HEK293T (cell line): ENCODE results near the gene GFOD2.

Experiments
- BHLHE40 ChIP-seq: fragments of 450-650 bp; IDR thresholded peaks from 2 replicates; pipeline ENCODE4 v1.6.1; 2016; ENCODE audit warnings: mild to moderate bottlenecking, moderate library complexity, borderline replicate concordance
- FOXA1 ChIP-seq: fragments of 450-650 bp; IDR thresholded peaks from 2 replicates; pipeline ENCODE4 v1.6.1; 2016; ENCODE audit warnings: mild to moderate bottlenecking
- FOXK2 ChIP-seq: fragments of 450-650 bp; IDR thresholded peaks from 2 replicates; pipeline ENCODE4 v1.6.1; 2016; ENCODE audit warnings: mild to moderate bottlenecking
- FOXM1 ChIP-seq: fragments of 450-650 bp; IDR thresholded peaks from 2 replicates; pipeline ENCODE4 v1.6.1; 2017; ENCODE audit warnings: mild to moderate bottlenecking, borderline replicate concordance
- NFRKB ChIP-seq: fragments of 450-650 bp; IDR thresholded peaks from 2 replicates; pipeline ENCODE4 v1.6.1; 2016; ENCODE audit warnings: mild to moderate bottlenecking, moderate library complexity
- SP1 ChIP-seq: fragments of 450-650 bp; IDR thresholded peaks from 2 replicates; pipeline ENCODE4 v1.6.1; 2017
- ZNF384 ChIP-seq: fragments of 450-650 bp; IDR thresholded peaks from 2 replicates; pipeline ENCODE4 v1.6.1; 2016

DNA sequence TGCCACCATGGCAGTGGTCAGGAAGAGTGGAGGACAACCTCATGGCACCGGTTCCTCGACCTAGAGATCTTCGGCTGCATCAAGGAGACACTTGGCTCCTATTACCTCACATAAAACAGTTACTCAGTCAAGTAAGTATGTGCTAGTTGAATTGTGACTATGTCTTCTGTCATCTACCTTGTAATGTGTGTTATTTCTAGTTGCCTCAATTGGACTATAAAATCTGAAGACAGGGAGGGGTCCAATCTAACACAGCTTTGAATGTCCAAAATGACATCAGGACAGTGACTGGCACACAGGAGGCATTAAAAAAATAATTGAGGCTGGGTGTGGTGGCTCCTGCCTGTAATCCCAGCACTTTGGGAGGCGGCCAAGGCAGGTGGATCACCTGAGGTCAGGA, 35.3 kb downstream of the GFOD2 start:
- no peak for TF ChIP-seq SP1
- TF ChIP-seq FOXM1 = no peak
- TF ChIP-seq ZNF384 = no peak
- TF ChIP-seq NFRKB = no peak
- TF ChIP-seq FOXA1 = no peak
- TF ChIP-seq FOXK2 = no peak
- TF ChIP-seq BHLHE40 = no peak
